Parathyroid adenoma (tissue), 2 donors: ENCODE results near the gene SLC7A5.
"Not testable (repeated sequence)": the region's sequence is repeated elsewhere in the genome, so short reads cannot be mapped to it uniquely, and the experiment has no call there.

Experiments used
- H2AFZ ChIP-seq: fragments of 300-600 bp; sonication (generic); one replicate; pipeline ENCODE4 v1.7.0; 2017; ENCODE audit warnings: antibody characterized with exemption, mild to moderate bottlenecking
- H3K27ac ChIP-seq: fragments of 300-600 bp; sonication (generic); one replicate; pipeline ENCODE4 v1.7.0; 2017
- H3K27me3 ChIP-seq: fragments of 300-600 bp; sonication (generic); one replicate; pipeline ENCODE4 v1.7.0; 2017; ENCODE audit warnings: low read length; ENCODE audit not compliant: control insufficient read depth, insufficient read depth
- H3K36me3 ChIP-seq: fragments of 300-600 bp; sonication (generic); one replicate; pipeline ENCODE4 v1.7.0; 2017; ENCODE audit warnings: low read length; ENCODE audit not compliant: control insufficient read depth, insufficient read depth
- H3K4me1 ChIP-seq: fragments of 300-600 bp; sonication (generic); one replicate; pipeline ENCODE4 v1.7.0; 2017; ENCODE audit warnings: control low read depth
- H3K4me2 ChIP-seq: fragments of 300-600 bp; sonication (generic); one replicate; pipeline ENCODE4 v1.7.0; 2017; ENCODE audit warnings: low read length
- H3K4me3 ChIP-seq: fragments of 300-600 bp; sonication (generic); one replicate; pipeline ENCODE4 v1.7.0; 2017; ENCODE audit warnings: low read depth, low read length
- H3K79me2 ChIP-seq: fragments of 300-600 bp; sonication (generic); one replicate; pipeline ENCODE4 v1.7.0; 2017; ENCODE audit warnings: control low read depth
- H3K9ac ChIP-seq: fragments of 300-600 bp; sonication (generic); one replicate; pipeline ENCODE4 v1.7.0; 2017; ENCODE audit warnings: mild to moderate bottlenecking
- H3K9me3 ChIP-seq: fragments of 300-600 bp; sonication (generic); one replicate; pipeline ENCODE4 v1.7.0; 2017; ENCODE audit warnings: low read length; ENCODE audit not compliant: control insufficient read depth
- CTCF ChIP-seq: fragments of 300-600 bp; sonication (generic); IDR thresholded peaks from one replicate; pipeline ENCODE4 v1.7.0; 2017; ENCODE audit warnings: antibody characterized with exemption, mild to moderate bottlenecking
- donor health status: primary hyperparathyroidism.

Gene SLC7A5

DNA sequence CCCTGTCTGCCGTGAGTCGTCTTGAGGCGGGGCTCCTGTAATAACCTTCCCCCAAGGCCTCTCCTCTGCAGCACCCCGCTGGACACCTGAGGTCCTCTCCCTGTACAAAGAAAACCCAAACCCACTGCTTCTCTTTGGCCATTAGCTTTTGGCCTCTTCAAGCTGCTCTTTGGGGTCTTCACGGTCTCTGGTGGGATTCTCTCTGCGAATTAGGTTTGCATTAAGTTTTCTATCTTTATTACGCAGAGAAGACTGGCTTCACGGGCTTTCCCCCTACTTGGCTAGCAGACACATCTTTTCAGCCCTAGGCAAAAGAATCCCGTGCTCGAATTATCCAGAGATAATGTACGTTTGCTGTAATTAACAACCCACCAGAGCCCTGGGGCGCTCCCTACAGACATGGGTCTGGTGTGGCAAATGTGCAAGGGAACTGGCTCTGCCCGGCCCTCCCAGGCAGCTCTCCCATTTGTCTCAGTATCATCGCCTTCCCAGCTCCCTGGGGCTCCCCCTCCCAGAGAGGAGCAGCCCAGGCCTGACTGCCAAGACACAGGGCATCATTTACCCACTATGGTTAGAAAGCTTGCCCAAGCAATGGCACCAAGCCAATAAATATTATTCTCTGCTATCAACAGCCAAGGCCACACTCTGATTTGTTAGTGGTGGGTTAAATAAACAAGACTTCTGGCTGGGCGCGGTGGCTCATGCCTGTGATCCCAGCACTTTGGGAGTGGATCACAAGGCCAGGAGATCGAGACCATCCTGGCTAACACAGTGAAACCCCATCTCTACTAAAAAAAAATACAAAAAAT lies 78.8 kb downstream of the SLC7A5 start:
- no peaks in the 10 kb centered on the region for H3K4me1 ChIP-seq
- H3K79me2 ChIP-seq, result no peaks in the 10 kb centered on the region
- no peak overlapping the region for H2AFZ ChIP-seq
- H3K9me3 ChIP-seq, result no peaks in the 10 kb centered on the region
- H3K27me3 ChIP-seq, result no peaks in the 10 kb centered on the region
- no peaks in the 10 kb centered on the region for H3K36me3 ChIP-seq
- H3K4me2 ChIP-seq, result no peak overlapping the region
- H3K27ac ChIP-seq, result no peak overlapping the region
- no peak overlapping the region for H3K4me3 ChIP-seq
- H3K9ac ChIP-seq, result no peak overlapping the region
- no peak for TF ChIP-seq CTCF

DNA sequence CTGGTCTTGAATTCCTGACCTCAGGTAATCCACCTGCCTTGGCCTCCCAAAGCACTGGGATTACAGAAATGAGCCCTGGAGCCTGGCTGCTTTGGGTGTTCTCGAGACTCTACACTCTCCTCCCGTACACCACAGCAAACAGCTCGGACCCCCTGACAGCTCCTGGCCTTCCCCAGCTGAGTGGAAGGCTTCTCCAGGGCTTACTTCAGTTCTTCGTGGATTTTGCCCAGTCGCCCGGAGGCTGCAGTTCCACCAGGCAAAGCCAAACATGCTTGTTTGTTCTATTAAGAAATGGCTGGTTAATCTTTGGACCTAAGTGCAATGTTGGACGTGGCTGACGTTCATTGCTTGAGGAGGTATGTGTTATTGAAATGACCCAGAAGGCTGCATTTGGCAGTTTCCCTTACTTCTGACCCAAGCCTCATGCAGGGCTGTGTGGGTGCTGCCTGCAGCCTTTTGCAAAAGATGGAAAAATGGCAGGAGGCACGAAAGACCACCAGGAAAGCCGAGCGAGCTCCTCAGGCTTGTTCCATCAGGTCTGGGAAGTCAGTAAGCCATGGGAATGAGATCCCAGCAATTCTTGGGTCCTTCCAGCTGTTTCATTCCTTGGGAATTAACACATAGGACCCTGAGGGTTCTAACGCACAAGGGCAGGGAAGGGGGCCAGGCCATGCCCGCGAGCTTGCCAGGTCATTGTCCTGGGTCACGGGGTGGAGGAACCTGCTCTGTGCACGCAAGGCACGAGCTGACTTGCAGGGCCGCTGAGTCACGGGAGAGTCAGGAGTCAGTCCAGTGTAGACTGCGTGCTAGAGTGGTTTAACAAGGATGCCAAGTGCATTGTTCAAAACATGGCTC lies 79.6 kb downstream of the SLC7A5 start:
- no peaks in the 10 kb centered on the region for H3K4me1 ChIP-seq
- no peaks in the 10 kb centered on the region for H3K79me2 ChIP-seq
- no peak overlapping the region for H3K27ac ChIP-seq
- no peak overlapping the region for H3K4me2 ChIP-seq
- no peak overlapping the region for H3K4me3 ChIP-seq
- no peaks in the 10 kb centered on the region for H3K27me3 ChIP-seq
- no peak overlapping the region for H2AFZ ChIP-seq
- no peak overlapping the region for H3K9ac ChIP-seq
- TF ChIP-seq CTCF, result no peak
- no peaks in the 10 kb centered on the region for H3K9me3 ChIP-seq
- H3K36me3 ChIP-seq, result no peaks in the 10 kb centered on the region

- H3K27ac ChIP-seq, H2AFZ ChIP-seq, H3K4me3 ChIP-seq, H3K9me3 ChIP-seq, H3K4me2 ChIP-seq, H3K36me3 ChIP-seq, H3K79me2 ChIP-seq, H3K4me1 ChIP-seq, H3K9ac ChIP-seq, H3K27me3 ChIP-seq: not testable (repeated sequence)
Observed at GRCh38 chr16:87788730-87789436, 80.4 kb downstream of the SLC7A5 start.

DNA sequence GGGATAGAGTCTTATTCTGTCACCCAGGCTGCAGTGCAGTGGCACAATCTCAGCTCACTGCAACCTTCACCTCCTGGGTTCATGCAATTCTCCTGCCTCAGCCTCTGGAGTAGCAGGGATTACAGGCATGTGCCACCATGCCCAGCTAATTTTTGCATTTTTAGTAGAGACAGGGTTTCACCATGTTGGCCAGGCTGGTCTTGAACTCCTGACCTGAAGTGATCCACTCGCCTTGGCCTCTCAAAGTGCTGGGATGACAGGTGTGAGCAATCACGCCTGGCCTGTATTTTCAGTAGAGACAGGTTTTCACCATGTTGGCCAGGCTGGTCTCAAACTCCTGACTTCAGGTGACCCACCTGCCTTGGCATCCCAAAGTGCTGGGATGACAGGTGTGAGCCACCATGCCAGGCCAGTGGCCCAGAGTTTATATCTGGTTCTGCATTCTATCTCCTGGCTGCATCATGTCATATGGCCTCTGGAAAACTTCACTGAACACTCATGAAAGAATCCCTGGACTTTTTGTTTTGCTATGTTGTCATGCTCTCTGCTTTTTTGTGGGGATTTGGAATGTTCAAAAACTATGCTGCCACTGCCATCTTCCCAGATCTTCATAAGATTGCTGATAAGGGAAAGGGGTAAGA lies 81.7 kb downstream of the SLC7A5 start:
- not testable (repeated sequence) for H3K4me1 ChIP-seq, H3K9me3 ChIP-seq, H3K4me3 ChIP-seq, H2AFZ ChIP-seq, H3K27ac ChIP-seq, H3K4me2 ChIP-seq, H3K27me3 ChIP-seq, H3K79me2 ChIP-seq, H3K36me3 ChIP-seq, H3K9ac ChIP-seq

DNA sequence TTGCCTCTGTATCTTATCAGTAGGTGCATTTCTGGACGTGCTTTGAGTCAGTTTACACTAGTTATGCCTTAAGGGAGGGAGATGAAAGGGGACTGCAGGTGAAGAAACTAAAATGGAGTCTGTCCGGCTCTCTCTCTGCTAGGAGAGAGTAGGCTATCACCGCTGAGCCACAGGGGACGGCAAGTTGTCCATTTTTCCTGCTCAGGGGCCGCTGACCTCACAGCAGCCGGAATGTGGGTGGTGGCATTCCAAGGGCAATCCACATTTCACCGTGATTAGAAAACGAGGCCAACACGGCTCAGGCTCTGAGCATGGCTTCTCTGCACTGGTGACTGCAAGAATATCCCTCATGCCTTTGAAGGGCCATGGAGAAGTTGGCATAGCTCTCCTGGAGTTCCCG lies 84.5 kb downstream of the SLC7A5 start:
- Histone ChIP-seq H3K9me3 (no peaks in the 10 kb centered on the region), H3K36me3 (no peaks in the 10 kb centered on the region), H3K79me2 (no peaks in the 10 kb centered on the region), H3K4me3 (no peak overlapping the region), H3K4me1 (no peaks in the 10 kb centered on the region), H3K27ac (no peak overlapping the region), H3K4me2 (no peak overlapping the region), H3K27me3 (no peaks in the 10 kb centered on the region), H3K9ac (no peak overlapping the region), H2AFZ (no peak overlapping the region)
- no peak for TF ChIP-seq CTCF
